IPS-NIHi11 (cell line): ENCODE measurements around the gene SLC6A19.
A peak's percentile ranks its signal among the peaks of the same experiment; 100 is the strongest.

Source experiments
- DNase-seq: peaks from one replicate; pipeline ENCODE4 v3.0.0; 2012; ENCODE audit warnings: mixed read lengths, low spot score

The SLC6A19 gene

DNA sequence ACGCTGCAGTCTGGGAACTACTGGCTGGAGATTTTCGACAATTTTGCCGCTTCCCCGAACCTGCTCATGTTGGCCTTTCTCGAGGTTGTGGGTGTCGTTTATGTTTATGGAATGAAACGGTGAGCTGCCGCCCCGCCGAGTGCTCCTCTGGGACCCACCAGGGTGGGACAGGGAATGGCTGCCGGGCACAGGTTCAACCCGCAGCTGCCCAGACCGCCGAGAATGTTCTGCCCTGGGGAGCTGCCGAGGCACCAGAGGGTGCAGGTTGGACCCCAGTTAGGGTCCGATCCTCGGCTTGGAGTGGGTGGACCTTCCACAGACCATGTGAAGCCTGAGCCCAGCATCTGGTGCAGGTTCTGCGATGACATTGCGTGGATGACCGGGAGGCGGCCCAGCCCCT is 42.9 kb downstream of the SLC6A19 start:
- no peak for DNase-seq

- no peak for DNase-seq
Measured at GRCh38 chr5:1244976-1245375, 43.6 kb downstream of the SLC6A19 start.

DNA sequence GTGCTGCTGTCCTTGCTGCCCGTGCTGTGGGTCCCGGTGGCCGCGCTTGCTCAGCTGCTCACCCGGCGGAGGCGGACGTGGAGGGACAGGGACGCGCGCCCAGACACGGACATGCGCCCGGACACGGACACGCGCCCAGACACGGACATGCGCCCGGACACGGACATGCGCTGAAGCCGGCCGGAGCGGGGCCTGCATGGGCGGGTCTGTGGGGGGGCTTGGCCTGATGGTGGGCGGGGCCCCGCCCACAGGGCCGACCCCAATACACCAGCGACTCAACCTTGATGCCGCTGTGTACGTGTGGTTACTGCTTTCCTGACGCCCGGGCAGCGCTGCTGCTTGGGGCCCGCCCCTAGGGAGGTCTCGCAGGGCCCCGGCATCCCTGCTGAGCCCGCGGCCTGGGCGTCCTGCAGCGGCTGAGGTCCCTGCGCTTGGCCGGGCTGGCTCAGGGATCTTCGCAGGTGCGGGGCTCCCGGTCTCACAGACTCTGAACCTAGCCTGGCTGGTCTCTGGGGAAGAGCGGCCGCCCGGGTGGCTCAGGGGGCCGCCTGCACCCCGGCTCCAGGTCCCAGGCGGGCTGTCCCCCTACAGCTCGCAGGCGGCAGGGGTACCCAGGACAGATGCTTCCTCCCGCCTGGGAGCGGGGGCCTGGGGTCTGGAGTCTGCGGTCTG is 44.6 kb downstream of the SLC6A19 start:
- DNase-seq: no peak

DNA sequence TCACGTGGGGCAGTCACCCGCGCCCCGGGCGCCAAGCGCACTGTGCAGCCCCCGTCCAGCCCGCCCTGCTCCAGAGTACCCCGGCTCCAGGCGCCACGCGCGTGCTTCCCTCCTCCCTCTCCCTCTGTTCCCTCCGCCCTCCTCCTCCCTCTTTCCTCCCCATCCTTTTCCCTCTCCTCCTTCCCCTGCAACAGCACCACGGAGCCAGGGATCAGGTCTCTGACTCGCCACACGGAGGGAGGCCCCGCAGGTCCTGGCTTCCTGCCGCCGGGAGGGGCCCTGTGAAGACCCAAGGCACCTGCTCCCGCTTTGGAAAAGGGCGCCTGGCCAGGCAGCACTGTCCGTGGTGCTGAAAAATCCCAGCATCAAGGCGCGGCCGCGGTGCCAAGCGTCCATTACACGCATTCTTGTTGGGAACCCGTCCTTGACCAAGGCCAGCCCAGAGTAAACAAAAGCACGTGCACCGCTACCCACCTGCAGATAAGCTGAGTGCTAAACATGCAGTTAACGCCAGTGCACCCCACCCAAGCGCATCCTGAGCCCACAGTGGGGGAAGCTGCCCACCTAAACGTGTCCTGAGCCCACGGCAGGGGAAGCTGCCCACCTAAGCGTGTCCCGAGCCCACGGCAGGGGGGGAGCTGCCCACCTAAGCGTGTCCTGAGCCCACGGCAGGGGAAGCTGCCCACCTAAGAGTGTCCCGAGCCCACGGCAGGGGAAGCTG is 45.5 kb downstream of the SLC6A19 start:
- peak; percentile 96 for DNase-seq

DNA sequence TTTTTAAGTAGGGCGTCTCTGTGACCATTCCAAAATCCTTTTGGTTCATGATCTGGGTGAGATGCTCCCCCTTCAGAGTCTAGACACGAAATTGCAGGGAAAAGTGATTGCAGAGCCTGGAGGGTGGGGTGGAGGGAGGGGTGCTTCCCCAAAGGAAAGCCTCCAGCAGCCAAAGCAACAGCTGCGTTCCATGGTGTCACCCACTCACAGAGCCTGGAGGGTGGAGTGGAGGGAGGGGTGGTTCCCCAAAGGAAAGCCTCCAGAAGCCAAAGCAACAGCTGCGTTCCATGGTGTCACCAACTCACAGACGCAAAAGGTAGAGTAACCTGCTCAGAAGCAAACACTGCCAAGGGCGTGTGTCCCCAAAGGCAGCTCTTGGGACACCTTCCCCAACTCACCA is 46.4 kb downstream of the SLC6A19 start:
- DNase-seq: no peak

GRCh38 chr5:1249366-1250280 is 48.2 kb downstream of the SLC6A19 start:
- no peak for DNase-seq

DNA sequence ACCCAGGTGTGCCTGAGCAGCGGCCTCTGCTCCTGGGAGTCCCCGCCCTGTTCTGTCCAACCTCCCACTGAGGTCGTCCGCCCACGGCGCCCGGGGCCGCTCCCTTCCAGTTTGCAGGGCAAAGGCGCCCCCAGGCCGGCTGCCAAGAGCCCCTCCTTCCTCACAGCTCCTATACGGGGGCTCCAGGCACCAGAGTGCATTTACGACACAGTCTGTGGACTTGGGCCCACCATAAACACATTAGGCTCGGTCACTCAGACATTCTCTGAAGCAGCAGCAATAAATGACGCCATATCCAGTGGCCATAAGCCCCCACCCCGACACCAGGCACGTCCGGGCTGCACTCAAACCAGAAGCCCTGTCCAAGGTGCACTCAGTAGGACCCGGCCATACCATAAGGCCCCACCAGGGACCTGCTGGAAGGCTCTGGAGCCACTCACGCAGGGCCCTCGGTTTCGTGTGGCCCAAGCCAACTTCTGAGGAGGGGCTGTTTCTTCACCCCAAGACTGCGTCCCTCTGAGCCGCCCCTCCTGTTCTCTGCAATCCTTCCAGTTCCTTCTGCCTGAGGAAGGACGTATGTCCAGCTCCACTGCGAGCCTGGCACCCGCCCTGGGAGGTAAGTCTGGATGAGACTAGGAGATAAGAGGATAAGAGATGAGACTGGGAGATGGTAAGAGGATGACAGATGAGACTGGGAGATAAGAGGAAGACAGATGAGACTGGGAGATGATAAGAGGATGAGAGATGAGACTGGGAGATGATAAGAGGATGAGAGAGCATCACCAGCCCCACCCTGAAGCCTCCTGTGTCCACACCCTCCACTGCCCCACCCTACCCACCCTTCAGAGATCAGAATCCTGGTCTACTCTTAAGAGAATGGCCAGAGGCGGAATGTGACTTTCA is 50.5 kb downstream of the SLC6A19 start:
- DNase-seq: no peak

DNA sequence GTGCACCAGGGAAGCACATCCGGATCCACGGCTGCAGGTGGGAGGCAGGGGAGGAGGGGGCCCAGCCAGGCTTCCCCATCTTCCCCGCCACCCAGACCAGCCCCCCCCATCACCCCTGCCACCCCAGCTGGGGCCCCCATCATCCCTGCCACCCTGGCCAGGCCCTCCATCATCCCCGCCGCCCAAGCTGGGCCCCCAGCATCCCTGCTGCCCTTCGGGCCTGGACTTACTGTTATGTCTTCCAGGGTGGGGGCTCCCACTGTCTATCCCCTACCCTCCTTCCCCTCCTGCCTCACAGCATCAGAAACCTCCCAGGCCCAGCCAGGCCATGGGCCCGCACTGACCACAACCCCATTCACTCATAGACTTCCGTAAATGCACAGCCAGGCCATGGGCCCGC is 51.3 kb downstream of the SLC6A19 start:
- no peak for DNase-seq

GRCh38 chr5:1253456-1254105 is 52.2 kb downstream of the SLC6A19 start:
- no peak for DNase-seq

- DNase-seq: no peak
Measured at GRCh38 chr5:1254196-1254595, 52.8 kb downstream of the SLC6A19 start.

DNA sequence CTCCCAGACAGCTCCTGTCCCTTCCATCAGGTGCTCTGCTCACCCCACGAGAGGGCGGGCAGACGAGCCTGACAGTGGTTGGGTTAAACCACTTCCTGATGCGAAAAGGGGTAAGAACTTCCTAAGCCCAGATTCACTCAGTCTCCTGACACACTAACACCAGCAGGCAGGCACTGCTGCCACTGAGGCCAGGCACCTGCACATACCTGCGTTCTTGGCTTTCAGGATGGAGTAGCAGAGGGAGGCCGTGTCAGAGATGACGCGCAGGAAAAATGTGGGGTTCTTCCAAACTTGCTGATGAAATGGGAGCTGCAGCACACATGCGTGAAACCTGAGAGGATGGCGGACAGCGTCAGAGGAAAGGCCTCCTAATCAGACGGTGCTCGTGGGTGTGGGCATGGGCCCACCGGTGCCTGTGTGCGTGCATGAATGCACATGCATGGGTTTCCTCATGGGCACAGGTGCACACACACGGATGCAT is 53.7 kb downstream of the SLC6A19 start:
- DNase-seq: no peak

DNA sequence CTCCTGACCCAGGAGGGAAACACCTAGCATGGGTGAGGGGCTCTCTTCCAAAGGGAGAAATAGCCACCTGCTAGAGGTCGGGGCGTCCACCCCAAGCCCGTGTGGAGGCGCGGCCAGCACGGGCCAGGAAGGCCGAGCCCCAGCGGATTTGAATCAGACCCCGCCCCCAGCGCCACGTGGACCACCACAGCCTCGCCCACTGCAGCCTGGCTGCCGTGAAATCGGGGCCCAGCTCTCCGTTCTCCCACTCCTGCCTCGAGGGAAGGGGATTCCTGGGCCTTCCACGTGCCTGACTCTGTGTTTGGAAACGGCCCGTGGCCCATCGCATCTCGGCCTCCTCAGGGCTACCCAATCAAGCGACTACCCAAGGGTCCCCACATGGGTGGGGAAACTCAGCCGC is 55.4 kb downstream of the SLC6A19 start:
- DNase-seq: no peak

GRCh38 chr5:1257363-1257762 is 56.0 kb downstream of the SLC6A19 start:
- no peak for DNase-seq

- no peak for DNase-seq
Measured at GRCh38 chr5:1257841-1258240, 56.4 kb downstream of the SLC6A19 start.

- DNase-seq: no peak
Measured at GRCh38 chr5:1259806-1260480, 58.5 kb downstream of the SLC6A19 start.

DNA sequence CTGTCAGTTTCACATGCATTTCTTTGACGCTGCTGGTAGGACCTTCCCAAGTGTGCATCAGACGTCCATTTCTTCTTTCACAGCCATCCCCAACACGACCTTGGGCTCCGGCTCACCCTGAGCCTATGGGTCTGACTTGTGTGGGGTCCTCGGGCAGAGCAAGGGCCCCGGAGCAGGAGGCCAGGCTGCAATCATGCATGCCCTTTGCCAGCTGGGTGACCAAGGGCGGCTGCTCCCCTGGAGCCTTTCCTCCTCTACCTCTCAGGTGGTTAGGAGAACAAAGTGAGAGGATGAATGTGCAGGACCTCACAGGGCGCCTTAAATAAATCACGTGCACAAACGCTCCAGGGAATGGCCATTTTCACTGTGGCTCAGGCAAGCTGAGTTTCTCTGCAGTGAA is 60.2 kb downstream of the SLC6A19 start:
- DNase-seq: no peak

DNA sequence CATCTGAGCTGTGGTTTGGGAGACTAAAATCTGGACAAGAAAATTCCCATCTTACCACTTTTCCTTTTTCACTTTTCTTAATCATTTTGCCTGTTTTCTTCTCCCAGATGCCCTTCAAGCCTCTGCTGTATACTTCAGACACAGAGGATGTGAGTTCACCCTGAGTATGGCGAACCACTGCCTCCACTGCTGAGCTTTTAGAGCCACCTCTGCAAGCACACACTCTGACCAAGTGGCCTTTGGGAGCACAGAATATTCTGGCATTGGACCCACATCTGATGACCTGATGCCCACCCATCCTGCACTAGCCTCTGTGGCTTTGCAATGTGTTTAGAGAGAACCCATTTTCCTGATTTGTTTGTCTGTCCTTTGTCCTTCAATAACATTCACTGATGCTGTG is 61.0 kb downstream of the SLC6A19 start:
- no peak for DNase-seq

- DNase-seq: no peak
Measured at GRCh38 chr5:1264211-1264610, 62.8 kb downstream of the SLC6A19 start.

- DNase-seq: no peak
Measured at GRCh38 chr5:1265026-1265425, 63.6 kb downstream of the SLC6A19 start.
